ENCODE results near the gene DPP9. TPM values are rescaled to one million over a fixed set of nuclear protein-coding genes. Genes with fewer than 3 reads are reported as not detected.
A peak's percentile ranks its signal among the peaks of the same experiment; 100 is the strongest.

The DPP9 gene
- total and polyA plus RNA-seq, 2 of the 13 experiments (the other 11 are each of a cell fraction or from before 2014, with no cell fraction given) = 8.4 to 25.8 TPM

- TF ChIP-seq NAIF1 (CRISPR knock-in tag; IDR thresholded peaks at IDR 0.05; ENCODE audit: borderline replicate concordance) (no peak), DNMT3B (CRISPR knock-in tag; conservative IDR thresholded peaks at IDR 0.05) (0 out of 2 replicates have a peak, but pooled peaks have one; percentile 80), TGIF2 (CRISPR knock-in tag; IDR thresholded peaks at IDR 0.05) (no peak), RORA (CRISPR knock-in tag; IDR thresholded peaks at IDR 0.05) (no peak), CENPX (CRISPR knock-in tag; IDR thresholded peaks at IDR 0.05) (no peak), HIC2 (CRISPR knock-in tag; IDR thresholded peaks at IDR 0.05; ENCODE audit: low read depth) (no peak; the same call in 1 of the 2 replicates), MIXL1 (CRISPR knock-in tag; IDR thresholded peaks at IDR 0.05) (peak; percentile 80), RNF219 (CRISPR knock-in tag; IDR thresholded peaks at IDR 0.05) (no peak), NCOR1 (IDR thresholded peaks at IDR 0.05; ENCODE audit: borderline replicate concordance, low read length) (no peak), POGK (CRISPR knock-in tag; conservative IDR thresholded peaks at IDR 0.05) (no peak; the same call in 1 of the 2 replicates), ZNF747 (CRISPR knock-in tag; IDR thresholded peaks at IDR 0.05; ENCODE audit: borderline replicate concordance) (peak; percentile 72; the same call in 1 of the 2 replicates), CBFB (CRISPR knock-in tag; IDR thresholded peaks at IDR 0.05) (no peak), KDM6A (CRISPR knock-in tag; IDR thresholded peaks at IDR 0.05; ENCODE audit: low read depth) (peak; percentile 42; the same call in 1 of the 2 replicates), ZMYM3 (CRISPR knock-in tag; IDR thresholded peaks at IDR 0.05) (peak; percentile 85), KMT2A (CRISPR knock-in tag; IDR thresholded peaks at IDR 0.05) (no peak), ATF5 (CRISPR knock-in tag; IDR thresholded peaks at IDR 0.05; ENCODE audit: low read depth) (no peak), ETV5 (CRISPR knock-in tag; IDR thresholded peaks at IDR 0.05; ENCODE audit: borderline replicate concordance) (peak; percentile 33; the same call in 1 of the 2 replicates), DMTF1 (CRISPR knock-in tag; IDR thresholded peaks at IDR 0.05) (no peak), ZNF891 (CRISPR knock-in tag; IDR thresholded peaks at IDR 0.05) (peak; percentile 86), NFE2L1 (CRISPR knock-in tag; IDR thresholded peaks at IDR 0.05; ENCODE audit: borderline replicate concordance) (no peak), PHF21A (CRISPR knock-in tag; IDR thresholded peaks at IDR 0.05) (peak; percentile 69)
Measured at GRCh38 chr19:4705413-4706131, 18.1 kb downstream of the DPP9 start (continued).
